Osteoblast (primary cell): ENCODE results near the gene NTSR1. TPM values are rescaled to one million over a fixed set of nuclear protein-coding genes. Genes with fewer than 3 reads are reported as not detected.

Experiments used
- DNase-seq: peaks from one replicate; pipeline ENCODE4 v3.0.0; 2011; ENCODE audit warnings: low spot score, mixed read lengths; ENCODE audit not compliant: insufficient read length; ENCODE audit errors: missing footprints
- H2AFZ ChIP-seq: 2 replicates; pipeline ENCODE4 v1.6.0; 2011; ENCODE audit warnings: mild to moderate bottlenecking, low read length
- H3K27ac ChIP-seq: 2 replicates; pipeline ENCODE4 v1.5.1; 2011; ENCODE audit warnings: mild to moderate bottlenecking, low read depth, low read length, moderate library complexity
- H3K27me3 ChIP-seq: 2 replicates; pipeline ENCODE4 v1.6.0; 2012; ENCODE audit warnings: mild to moderate bottlenecking, control low read depth, inconsistent platforms, low read length, moderate library complexity; ENCODE audit not compliant: insufficient read depth
- H3K36me3 ChIP-seq: 2 replicates; pipeline ENCODE4 v1.5.1; 2011; ENCODE audit warnings: mild to moderate bottlenecking, low read length, control low read depth, moderate library complexity; ENCODE audit not compliant: insufficient read depth
- H3K4me1 ChIP-seq: 2 replicates; pipeline ENCODE4 v1.5.1; 2011; ENCODE audit warnings: mild to moderate bottlenecking, low read length, control low read depth, moderate library complexity; ENCODE audit not compliant: insufficient read depth
- H3K4me2 ChIP-seq: 2 replicates; pipeline ENCODE4 v1.6.0; 2011; ENCODE audit warnings: mild to moderate bottlenecking, low read length; ENCODE audit not compliant: insufficient read depth
- H3K4me3 ChIP-seq: fragments of 200-600 bp; sonication (generic); 3 replicates; pipeline ENCODE4 v1.5.1; 2012; ENCODE audit warnings: mild to moderate bottlenecking, low read length, inconsistent platforms; ENCODE audit not compliant: insufficient read depth
- H3K79me2 ChIP-seq: 2 replicates; pipeline ENCODE4 v1.6.0; 2012; ENCODE audit warnings: mild to moderate bottlenecking, low read length, control low read depth, inconsistent platforms; ENCODE audit not compliant: insufficient read depth
- H3K9me3 ChIP-seq: 2 replicates; pipeline ENCODE4 v1.5.1; 2011; ENCODE audit warnings: low read depth, low read length, control low read depth
- H4K20me1 ChIP-seq: 2 replicates; pipeline ENCODE4 v1.6.0; 2012; ENCODE audit warnings: mild to moderate bottlenecking, low read length, control low read depth; ENCODE audit not compliant: insufficient read depth
- CTCF ChIP-seq: IDR thresholded peaks from 2 replicates; pipeline ENCODE4 v1.5.1; 2011; ENCODE audit warnings: mild to moderate bottlenecking, low read depth, low read length, moderate library complexity; ENCODE audit errors: extremely low read depth
- total RNA-seq: library from RNA; depleted of rRNA; stranded (reverse); fragments of >200 nt; gene quantifications from 2 replicates; pipeline ENCODE4 v1.2.3, GENCODE V29; 2012

Gene NTSR1
- total RNA-seq, 1 donor, result not detected

- H3K4me1 ChIP-seq, result no peaks in the 10 kb centered on the region
- no peaks in the 10 kb centered on the region for H3K36me3 ChIP-seq
- no peaks in the 10 kb centered on the region for H3K9me3 ChIP-seq
- H3K79me2 ChIP-seq, result no peaks in the 10 kb centered on the region
- H3K4me2 ChIP-seq, result no peak overlapping the region
- no peak overlapping the region for H3K27ac ChIP-seq
- no peak overlapping the region for H3K4me3 ChIP-seq
- TF ChIP-seq CTCF, result no peak
- no peak overlapping the region for H2AFZ ChIP-seq
- H4K20me1 ChIP-seq, result no peaks in the 10 kb centered on the region
- peak; percentile 69 for DNase-seq
- peaks cover 54% of the 10 kb centered on the region for H3K27me3 ChIP-seq
These were observed 19.6 kb downstream of the NTSR1 start for GRCh38 chr20:62728028-62728780.

DNA sequence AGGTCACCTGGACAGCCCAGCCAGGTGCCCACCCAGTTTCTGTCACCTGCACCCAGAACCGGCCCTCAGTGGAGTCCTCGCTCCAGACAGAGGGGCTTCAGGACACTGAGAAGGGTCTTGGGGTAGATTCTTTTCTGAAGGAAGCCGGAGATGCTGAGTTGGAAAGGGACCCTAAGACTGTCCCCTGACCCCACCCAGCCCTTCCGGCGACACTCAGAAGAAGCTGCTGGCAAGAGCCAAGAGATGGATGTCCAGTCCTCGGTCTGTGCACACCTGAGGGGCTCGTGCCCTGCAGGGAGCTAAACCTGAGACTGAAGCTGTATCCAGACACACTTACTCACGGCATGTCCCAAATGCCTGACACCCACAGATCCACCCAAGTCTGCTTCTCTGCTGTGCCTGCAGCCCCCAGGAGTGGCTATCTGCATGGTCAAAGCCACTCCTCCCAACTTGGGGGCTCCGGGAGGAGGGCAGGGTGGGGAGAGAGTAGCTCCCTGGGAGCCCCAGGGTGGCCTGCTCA, 20.2 kb downstream of the NTSR1 start:
- TF ChIP-seq CTCF, result no peak
- no peaks in the 10 kb centered on the region for H3K79me2 ChIP-seq
- H4K20me1 ChIP-seq, result no peaks in the 10 kb centered on the region
- no peak overlapping the region for H3K4me2 ChIP-seq
- no peaks in the 10 kb centered on the region for H3K36me3 ChIP-seq
- peak; percentile 74 for DNase-seq
- H3K9me3 ChIP-seq, result no peaks in the 10 kb centered on the region
- H3K27me3 ChIP-seq, result peaks cover 53% of the 10 kb centered on the region
- H3K27ac ChIP-seq, result no peak overlapping the region
- H3K4me3 ChIP-seq, result no peak overlapping the region
- no peak overlapping the region for H2AFZ ChIP-seq
- no peaks in the 10 kb centered on the region for H3K4me1 ChIP-seq

DNA sequence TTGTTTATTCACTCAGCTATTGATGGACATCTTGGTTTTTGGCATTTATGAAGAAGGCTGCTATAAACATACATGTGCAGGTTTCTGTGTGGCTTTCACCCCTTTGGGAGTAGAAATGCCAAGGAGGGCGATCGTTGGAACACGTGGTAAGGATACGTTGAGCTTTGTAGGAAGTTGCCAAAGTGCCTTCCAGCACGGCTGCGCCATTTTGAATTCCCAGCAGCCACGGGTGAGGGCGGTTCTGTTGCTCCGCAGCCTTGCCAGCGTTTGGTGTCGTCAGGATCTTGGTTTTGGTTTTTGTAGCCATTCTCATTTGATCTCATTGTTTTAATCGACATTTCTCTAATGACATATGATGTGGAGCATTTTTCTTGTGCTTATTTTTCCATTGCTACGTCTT, 21.8 kb downstream of the NTSR1 start:
- no peak for TF ChIP-seq CTCF
- Histone ChIP-seq H3K9me3 (no peaks in the 10 kb centered on the region), H2AFZ (no peak overlapping the region), H4K20me1 (no peaks in the 10 kb centered on the region), H3K36me3 (no peaks in the 10 kb centered on the region), H3K4me3 (no peak overlapping the region), H3K4me2 (no peak overlapping the region), H3K79me2 (no peaks in the 10 kb centered on the region), H3K27me3 (peaks cover 41% of the 10 kb centered on the region), H3K4me1 (no peaks in the 10 kb centered on the region), H3K27ac (no peak overlapping the region)
- no peak for DNase-seq

DNA sequence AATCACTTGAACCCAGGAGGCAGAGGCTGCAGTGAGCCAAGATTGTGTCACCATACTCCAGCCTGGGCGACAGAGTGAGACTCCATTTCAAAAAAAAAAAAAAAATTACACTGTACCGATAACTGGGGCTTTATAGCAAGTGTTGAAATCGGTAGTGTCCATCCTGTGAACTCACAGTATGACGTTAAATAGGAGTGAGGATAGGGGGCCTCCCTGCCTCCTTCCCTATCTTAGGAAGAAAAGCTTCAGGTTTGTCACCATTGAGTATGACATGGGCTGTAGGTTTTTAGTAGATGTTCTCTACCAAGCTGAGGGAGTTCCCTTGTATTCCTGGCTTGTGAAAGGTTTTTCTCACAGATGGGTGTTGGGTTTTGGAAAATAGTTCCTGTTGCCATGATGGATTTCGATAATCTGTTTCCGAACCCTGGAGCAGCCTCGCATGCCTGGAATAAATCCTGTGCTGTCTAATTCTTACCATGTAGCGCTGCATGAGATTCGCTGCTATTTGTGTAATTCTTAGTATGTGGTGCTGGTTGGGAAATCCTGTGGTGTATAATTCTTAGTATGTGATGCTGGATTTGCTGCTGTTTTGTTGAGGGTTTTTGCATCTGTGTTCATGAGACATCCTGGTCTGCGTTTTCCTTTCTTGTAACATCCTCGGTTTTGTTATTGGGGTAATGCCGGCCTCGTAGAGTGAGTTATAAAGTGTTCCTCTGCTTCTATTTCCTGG, 23.6 kb downstream of the NTSR1 start:
- H3K36me3 ChIP-seq, result no peaks in the 10 kb centered on the region
- H3K27ac ChIP-seq, result no peak overlapping the region
- no peak for TF ChIP-seq CTCF
- peaks cover 31% of the 10 kb centered on the region for H3K27me3 ChIP-seq
- H3K4me3 ChIP-seq, result no peak overlapping the region
- no peak overlapping the region for H2AFZ ChIP-seq
- H3K4me2 ChIP-seq, result no peak overlapping the region
- no peaks in the 10 kb centered on the region for H3K9me3 ChIP-seq
- H4K20me1 ChIP-seq, result no peaks in the 10 kb centered on the region
- no peaks in the 10 kb centered on the region for H3K79me2 ChIP-seq
- peak; percentile 72 for DNase-seq
- no peaks in the 10 kb centered on the region for H3K4me1 ChIP-seq
